Suprapubic skin (tissue), 4 donors: ENCODE results near the gene ZBTB40.

ENCODE experiments used
- EP300 ChIP-seq: sonication (generic); formaldehyde crosslinking; IDR thresholded peaks from one replicate; pipeline ENCODE4 v1.6.1; 2017; ENCODE audit warnings: antibody characterized with exemption
- POLR2AphosphoS5 ChIP-seq, 3 donors: sonication (generic); formaldehyde crosslinking; IDR thresholded peaks; one replicate each; pipeline ENCODE4 v1.6.1; 2017; ENCODE audit warnings: antibody characterized with exemption in 3 of 3
- TF ChIP-seq, protein P1 (sequence below), 2 donors: fragments of 200-600 bp in 1 of 2; fragments of 450-650 bp in 1 of 2; sonication (generic) in 1 of 2; IDR thresholded peaks; one replicate each; pipeline ENCODE4 v1.5.1; 2016 to 2019; ENCODE audit warnings: antibody characterized with exemption in 2 of 2, mild to moderate bottlenecking in 1 of 2, moderate library complexity in 1 of 2

- TF ChIP-seq, protein P1, sequence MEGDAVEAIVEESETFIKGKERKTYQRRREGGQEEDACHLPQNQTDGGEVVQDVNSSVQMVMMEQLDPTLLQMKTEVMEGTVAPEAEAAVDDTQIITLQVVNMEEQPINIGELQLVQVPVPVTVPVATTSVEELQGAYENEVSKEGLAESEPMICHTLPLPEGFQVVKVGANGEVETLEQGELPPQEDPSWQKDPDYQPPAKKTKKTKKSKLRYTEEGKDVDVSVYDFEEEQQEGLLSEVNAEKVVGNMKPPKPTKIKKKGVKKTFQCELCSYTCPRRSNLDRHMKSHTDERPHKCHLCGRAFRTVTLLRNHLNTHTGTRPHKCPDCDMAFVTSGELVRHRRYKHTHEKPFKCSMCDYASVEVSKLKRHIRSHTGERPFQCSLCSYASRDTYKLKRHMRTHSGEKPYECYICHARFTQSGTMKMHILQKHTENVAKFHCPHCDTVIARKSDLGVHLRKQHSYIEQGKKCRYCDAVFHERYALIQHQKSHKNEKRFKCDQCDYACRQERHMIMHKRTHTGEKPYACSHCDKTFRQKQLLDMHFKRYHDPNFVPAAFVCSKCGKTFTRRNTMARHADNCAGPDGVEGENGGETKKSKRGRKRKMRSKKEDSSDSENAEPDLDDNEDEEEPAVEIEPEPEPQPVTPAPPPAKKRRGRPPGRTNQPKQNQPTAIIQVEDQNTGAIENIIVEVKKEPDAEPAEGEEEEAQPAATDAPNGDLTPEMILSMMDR (IDR thresholded peaks at IDR 0.05) = no peak
- no peak for TF ChIP-seq POLR2AphosphoS5 (IDR thresholded peaks at IDR 0.05)
- TF ChIP-seq EP300 = no peak
Measured at GRCh38 chr1:22553104-22553880, 101.6 kb downstream of the ZBTB40 start.
